RWPE2 (cell line): ENCODE results near the gene TMEM266.

Source experiments
- ATAC-seq: fragments of 200-7000 bp; cut with Tn5 transposase; 3 replicates; pipeline ENCODE4 v1.9.1; 2021; ENCODE audit warnings: low read depth
- DNase-seq: peaks from one replicate; pipeline ENCODE4 v3.0.0-alpha.2; 2020; ENCODE audit warnings: low spot score
- H3K27ac ChIP-seq: fragments of 450-650 bp; 2 replicates; pipeline ENCODE4 v1.5.1; 2017; ENCODE audit warnings: mild to moderate bottlenecking; ENCODE audit not compliant: poor library complexity, severe bottlenecking
- H3K27me3 ChIP-seq: fragments of 250-450 bp; sonication (Bioruptor Pico); 2 replicates; pipeline ENCODE4 v1.5.1; 2021; ENCODE audit warnings: mild to moderate bottlenecking, moderate library complexity; ENCODE audit not compliant: insufficient read depth, poor library complexity, severe bottlenecking
- H3K36me3 ChIP-seq: fragments of 250-450 bp; sonication (Bioruptor Pico); 2 replicates; pipeline ENCODE4 v1.5.1; 2020; ENCODE audit warnings: low read depth, mild to moderate bottlenecking, moderate library complexity
- H3K4me1 ChIP-seq: fragments of 250-450 bp; sonication (Bioruptor Pico); 2 replicates; pipeline ENCODE4 v1.5.1; 2021; ENCODE audit warnings: mild to moderate bottlenecking, moderate library complexity; ENCODE audit not compliant: insufficient read depth, poor library complexity, severe bottlenecking
- H3K4me3 ChIP-seq: fragments of 250-450 bp; sonication (Bioruptor Pico); 2 replicates; pipeline ENCODE4 v1.5.1; 2021; ENCODE audit warnings: mild to moderate bottlenecking, moderate library complexity; ENCODE audit not compliant: severe bottlenecking
- H3K9me3 ChIP-seq: fragments of 250-450 bp; sonication (Bioruptor Pico); 2 replicates; pipeline ENCODE4 v1.5.1; 2021; ENCODE audit warnings: mild to moderate bottlenecking, moderate library complexity; ENCODE audit not compliant: severe bottlenecking
- CTCF ChIP-seq: fragments of 450-650 bp; IDR thresholded peaks from one replicate; pipeline ENCODE4 v1.5.1; 2017; ENCODE audit warnings: mild to moderate bottlenecking, moderate library complexity; ENCODE audit not compliant: poor library complexity, severe bottlenecking

Gene TMEM266

GRCh38 chr15:76070192-76070591 is 10.4 kb downstream of the TMEM266 start:
- no peaks in the 10 kb centered on the region for H3K27me3 ChIP-seq
- TF ChIP-seq CTCF: no peak
- no peaks in the 10 kb centered on the region for H3K9me3 ChIP-seq
- H3K4me3 ChIP-seq: no peak overlapping the region
- H3K36me3 ChIP-seq: no peaks in the 10 kb centered on the region
- H3K27ac ChIP-seq: no peak overlapping the region
- H3K4me1 ChIP-seq: peaks cover 10% of the 10 kb centered on the region
- DNase-seq (no peak), ATAC-seq (no peak)

GRCh38 chr15:76070921-76071635 is 11.3 kb downstream of the TMEM266 start:
- Histone ChIP-seq H3K36me3 (no peaks in the 10 kb centered on the region), H3K27me3 (no peaks in the 10 kb centered on the region), H3K27ac (no peak overlapping the region), H3K4me1 (peaks cover 10% of the 10 kb centered on the region), H3K9me3 (no peaks in the 10 kb centered on the region), H3K4me3 (no peak overlapping the region)
- ATAC-seq: no peak
- no peak for TF ChIP-seq CTCF
- no peak for DNase-seq

GRCh38 chr15:76071806-76072205 is 12.0 kb downstream of the TMEM266 start:
- DNase-seq (no peak), ATAC-seq (no peak)
- Histone ChIP-seq H3K9me3 (no peaks in the 10 kb centered on the region), H3K27me3 (no peaks in the 10 kb centered on the region), H3K36me3 (no peaks in the 10 kb centered on the region), H3K4me3 (no peak overlapping the region), H3K27ac (no peak overlapping the region), H3K4me1 (peaks cover 10% of the 10 kb centered on the region)
- TF ChIP-seq CTCF: no peak

DNA sequence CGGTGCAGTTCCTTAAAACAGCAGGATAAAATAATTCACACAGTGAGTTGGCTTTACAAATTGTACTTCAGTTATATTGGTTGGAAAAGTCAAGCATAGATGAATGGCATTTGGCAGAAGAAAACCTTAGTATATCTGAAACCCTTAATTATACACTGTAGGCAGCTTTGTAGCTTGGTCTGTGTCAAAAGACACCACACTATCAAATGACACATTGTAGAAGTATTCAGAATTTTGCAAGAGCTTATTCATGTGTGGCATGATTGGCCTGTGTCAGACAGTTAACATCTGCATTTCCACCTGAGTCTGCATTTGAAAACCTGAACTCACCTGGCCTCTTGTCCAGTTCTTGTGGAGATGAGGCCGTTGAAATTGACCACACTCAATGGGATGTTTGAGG is 13.8 kb downstream of the TMEM266 start:
- ATAC-seq (peak; percentile 99), DNase-seq (no peak)
- H3K27ac ChIP-seq: no peak overlapping the region
- no peaks in the 10 kb centered on the region for H3K9me3 ChIP-seq
- H3K4me1 ChIP-seq: peaks cover 10% of the 10 kb centered on the region
- no peaks in the 10 kb centered on the region for H3K27me3 ChIP-seq
- TF ChIP-seq CTCF: no peak
- no peaks in the 10 kb centered on the region for H3K36me3 ChIP-seq
- H3K4me3 ChIP-seq: no peak overlapping the region

GRCh38 chr15:76075046-76075445 is 15.3 kb downstream of the TMEM266 start:
- ATAC-seq (peak; percentile 57), DNase-seq (no peak)
- H3K4me3 ChIP-seq: no peak overlapping the region
- H3K4me1 ChIP-seq: peaks cover 10% of the 10 kb centered on the region
- H3K9me3 ChIP-seq: no peaks in the 10 kb centered on the region
- H3K27me3 ChIP-seq: no peaks in the 10 kb centered on the region
- TF ChIP-seq CTCF: no peak
- no peak overlapping the region for H3K27ac ChIP-seq
- H3K36me3 ChIP-seq: no peaks in the 10 kb centered on the region
